HG03565 (cell line): ENCODE results near the gene GEMIN2.
"Not testable (repeated sequence)": the region's sequence is repeated elsewhere in the genome, so short reads cannot be mapped to it uniquely, and the experiment has no call there.

Source experiments
- ATAC-seq: cut with Tn5 transposase; IDR thresholded peaks from one replicate; pipeline ENCODE4 v1.9.1; 2021; ENCODE audit warnings: mild to moderate bottlenecking, moderate library complexity; ENCODE audit not compliant: unreplicated experiment

Gene GEMIN2

DNA sequence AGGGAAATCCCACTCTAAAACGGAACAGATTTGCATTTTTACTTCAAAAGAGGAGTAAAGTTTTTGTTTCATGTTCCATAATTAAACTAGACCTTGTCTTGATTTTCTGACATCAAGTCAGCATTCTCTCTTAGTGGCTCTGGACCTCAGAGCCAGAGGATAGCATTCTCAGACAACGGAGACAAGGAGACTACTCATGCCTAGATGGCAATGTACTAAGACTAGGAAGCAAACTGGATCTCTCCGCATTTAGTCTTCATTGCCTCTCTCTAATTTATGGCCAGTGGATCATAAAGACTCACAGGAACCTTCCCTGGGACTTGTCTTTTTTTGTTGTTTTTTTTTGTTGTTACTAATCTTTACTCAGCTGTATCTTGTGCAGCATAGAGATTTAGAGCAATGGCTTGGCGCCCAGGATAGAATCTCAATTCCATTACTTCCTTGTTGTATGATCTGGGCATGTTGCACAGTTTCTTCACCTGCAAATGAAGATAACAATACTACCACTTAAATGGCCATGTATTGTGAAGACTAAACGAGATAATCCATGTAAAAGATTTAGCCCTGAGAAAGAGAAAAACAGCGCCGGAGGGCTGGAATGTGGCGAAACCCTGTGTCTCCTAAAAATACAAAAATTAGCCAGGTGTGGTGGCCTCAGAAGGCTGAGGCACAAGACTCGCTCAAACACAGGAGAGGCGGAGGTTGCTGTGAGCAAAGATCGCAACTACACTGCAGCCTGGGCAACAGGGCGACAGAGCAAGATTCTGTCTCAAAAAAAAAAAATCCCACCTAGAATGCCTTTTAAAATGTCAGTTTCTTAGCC lies 4.0 kb upstream of the GEMIN2 start:
- ATAC-seq: no peak

DNA sequence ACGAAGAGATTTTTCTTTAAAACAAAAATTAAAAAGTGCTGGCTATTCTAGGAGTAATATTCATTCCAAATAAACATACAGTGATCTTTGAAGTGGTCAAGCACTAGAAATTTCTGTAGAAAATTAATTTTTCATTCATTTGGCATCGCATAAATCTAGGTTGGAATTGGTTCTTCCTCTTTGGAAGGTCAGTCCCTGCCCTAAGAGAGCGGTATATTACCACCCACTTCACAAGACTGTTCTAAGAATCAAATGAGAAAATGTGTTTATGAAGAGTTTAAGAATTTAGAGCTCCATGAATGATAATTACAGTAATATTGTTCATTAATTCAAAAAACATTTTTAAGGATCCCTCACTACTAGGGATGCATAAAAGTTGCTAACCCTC lies 444 bp upstream of the GEMIN2 start:
- ATAC-seq: no peak

DNA sequence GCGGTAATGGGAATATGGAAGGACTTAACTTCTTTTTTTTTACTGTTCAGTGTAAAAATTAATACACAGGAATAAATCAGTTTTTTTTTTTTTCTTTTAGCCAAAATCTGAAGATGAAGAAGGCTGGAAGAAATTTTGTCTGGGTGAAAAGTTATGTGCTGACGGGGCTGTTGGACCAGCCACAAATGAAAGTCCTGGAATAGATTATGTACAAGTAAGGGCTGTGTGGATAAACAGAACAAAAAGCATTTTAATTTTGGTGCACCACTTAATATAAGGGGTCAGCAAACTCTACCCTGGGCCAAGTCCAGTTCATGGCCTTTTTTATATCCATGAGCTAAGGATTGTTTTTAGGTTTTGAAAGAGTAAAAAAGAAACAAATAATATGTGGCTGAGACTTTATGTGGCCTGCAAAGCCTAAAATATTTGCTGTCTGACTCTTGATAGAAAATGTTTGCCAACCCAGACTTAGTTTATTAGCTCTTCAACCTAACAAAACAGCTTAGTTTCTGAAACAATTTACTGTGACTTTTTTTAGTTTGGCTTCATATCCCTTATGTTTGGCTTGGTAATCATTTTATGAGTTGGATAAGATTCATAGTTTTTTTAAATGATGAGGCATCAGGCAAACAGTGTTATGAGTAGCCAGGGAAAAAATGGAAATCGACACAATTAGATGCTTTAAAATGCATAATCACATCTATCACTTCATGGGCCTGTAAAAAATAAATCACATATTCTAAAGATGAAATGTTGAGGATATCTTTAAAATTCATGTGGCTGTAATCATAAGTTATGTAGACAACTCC lies 8.4 kb downstream of the GEMIN2 start:
- ATAC-seq: no peak

DNA sequence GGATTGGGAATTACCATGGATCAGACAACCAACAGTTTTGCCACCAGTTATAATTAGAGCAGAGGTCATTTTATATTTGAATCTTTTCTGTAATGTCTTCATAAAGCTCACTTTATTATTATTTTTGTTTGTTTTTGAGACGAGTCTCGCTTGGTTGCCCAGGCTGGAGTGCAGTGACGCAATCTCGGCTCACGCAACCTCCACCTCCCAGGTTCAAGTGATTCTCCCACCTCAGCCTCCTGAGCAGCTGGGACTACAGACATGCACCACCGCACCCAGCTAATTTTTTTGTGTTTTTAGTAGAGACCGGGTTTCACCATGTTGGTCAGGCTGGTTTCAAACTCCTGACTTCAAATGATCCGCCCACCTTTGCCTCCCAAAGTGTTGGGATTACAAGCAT lies 23.7 kb downstream of the GEMIN2 start:
- ATAC-seq: not testable (repeated sequence)

DNA sequence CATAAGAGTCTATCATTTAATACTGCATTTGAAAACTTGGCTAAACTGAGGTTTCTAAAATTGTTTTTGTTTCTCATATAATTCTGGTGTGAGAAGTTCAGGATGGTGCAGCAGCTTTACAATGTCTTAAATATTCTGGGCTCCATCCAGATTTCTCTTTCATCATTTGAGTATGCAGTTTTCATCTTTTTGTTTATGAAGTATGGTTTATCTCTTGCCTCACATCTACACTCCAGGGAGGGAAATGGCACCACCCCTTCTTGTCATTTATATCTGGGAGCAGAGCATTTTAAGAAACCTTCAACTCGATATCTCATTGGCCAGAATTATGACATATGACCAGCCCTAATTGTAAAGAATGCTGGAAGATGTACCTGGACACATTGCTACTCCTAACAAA lies 24.3 kb downstream of the GEMIN2 start:
- ATAC-seq: no peak

DNA sequence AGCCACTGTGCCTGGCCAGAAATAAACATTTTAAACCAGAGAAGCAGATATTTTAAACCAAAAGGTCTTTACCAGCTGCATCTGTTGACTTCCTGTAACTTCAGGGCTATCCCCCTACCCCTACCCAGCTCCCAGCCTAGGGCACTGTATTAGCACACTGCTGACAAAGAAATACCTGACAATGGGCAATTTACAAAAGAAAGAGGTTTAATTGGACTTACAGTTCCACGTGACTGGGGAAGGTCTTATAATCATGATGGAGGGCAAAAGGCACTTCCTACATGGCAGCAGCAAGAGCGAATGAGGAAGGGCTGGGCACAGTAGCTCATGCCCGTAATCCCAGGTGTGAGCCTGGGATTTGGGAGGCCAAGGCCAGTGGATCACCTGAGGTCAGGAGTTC lies 26.0 kb downstream of the GEMIN2 start:
- no peak for ATAC-seq

DNA sequence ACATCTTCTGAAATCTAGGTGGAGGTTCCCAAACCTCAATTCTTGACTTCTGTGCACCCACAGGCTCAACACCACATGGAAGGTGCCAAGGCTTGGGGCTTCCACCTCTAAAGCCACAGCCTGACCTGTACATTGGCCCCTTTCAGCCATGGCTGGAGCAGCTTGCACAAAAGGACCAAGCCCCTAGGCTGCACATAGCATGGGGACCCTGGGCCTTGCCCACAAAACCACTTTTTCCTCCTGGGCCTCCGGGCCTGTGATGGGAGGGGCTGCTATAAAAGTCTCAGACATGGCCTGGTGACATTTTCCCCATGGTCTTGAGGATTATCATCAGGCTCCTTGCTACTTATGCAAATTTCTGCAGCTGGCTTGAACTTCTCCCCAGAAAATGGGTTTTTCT lies 27.5 kb downstream of the GEMIN2 start:
- ATAC-seq: not testable (repeated sequence)

DNA sequence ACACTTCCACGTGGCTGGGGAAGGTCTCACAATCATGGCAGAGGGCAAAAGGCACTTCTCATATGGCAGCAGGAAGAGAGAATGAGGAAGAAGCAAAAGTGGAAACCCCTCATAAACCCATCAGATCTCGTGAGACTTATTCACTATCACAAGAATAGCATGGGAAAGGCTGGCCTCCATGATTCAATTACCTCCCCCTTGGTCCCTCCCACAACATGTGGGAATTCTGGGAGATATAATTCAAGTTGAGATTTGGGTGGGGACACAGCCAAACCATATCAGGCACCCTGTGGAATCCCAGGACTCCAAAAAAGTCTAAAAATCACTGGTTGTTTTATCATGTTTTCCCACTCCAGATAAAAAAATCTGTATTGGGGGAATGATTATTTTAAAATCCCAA lies 29.1 kb downstream of the GEMIN2 start:
- ATAC-seq: not testable (repeated sequence)

DNA sequence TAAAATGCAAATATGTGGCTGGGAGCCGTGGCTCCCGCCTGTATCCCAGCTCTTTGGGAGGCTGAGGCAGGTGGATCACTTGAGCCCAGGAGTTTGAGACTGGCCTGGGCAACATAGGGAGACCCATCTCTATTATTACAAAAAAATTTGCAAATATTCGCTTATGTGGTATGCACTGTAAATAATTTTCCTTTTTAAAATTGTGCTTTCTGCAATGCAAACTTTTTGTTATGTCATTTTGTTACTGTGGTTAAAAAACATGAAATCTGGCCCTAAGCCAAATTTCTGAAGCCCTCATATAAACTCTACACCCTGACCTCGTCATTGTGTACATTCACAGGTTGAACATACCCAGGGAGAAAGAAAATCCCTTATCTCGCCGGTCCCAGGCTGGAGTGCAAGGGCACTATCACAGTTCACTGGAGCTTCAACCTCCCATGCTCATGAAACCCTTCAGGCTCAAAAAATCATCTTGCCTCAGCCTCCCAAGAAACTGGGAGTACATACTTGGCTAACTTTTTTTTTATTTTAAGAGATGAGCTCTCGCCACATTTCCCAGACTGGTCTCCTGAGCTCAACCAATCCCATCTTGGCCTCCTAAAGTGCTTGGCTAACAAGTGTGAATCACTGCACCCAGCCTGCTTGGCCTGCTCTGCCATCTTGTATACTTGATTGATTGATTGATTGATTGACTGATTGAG lies 31.3 kb downstream of the GEMIN2 start:
- no peak for ATAC-seq

DNA sequence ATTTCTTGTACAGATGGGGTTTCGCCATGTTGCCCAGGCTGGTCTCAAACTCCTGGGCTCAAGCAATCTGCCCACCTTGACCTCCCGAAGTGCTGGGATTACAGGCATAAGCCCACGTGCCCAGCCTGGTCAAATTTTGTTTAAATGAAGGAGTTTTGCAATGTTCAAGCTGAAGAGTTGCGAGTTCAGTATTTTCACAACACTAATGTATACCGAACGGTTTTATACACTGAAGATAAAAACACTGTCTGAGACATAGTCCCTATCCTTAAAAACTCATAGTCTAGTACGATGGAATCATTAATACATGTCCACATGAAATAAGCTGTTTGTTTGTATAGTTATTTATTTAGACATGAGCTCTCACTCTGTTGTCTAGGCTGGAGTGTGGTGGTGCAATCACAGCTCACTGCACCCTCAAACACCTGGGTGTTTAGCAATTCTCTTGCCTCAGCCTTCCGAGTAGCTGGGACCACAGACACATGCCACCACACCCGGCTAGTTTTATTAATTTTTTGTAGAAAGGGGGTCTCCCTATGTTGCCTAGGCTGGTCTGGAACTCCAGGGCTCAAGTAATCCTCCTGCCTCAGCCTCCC lies 40.6 kb downstream of the GEMIN2 start:
- ATAC-seq: no peak

DNA sequence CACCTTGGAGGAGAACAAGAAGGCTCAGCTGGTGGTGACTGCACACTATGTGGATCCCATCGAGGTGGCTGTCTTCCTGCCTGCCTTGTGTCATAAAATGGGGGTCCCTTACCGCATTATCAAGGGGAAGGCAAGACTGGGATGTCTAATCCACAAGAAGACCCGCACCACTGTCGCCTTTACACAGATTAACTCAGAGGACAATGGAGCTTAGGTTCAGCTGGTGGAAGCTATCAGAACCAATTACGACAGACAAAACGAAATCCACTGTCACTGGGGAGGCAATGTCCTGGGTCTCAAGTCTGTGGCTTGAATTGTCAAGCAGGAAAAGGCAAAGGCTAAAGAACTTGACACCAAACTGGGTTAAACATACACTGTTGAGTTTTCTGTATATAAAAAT lies 43.4 kb downstream of the GEMIN2 start:
- ATAC-seq: no peak

DNA sequence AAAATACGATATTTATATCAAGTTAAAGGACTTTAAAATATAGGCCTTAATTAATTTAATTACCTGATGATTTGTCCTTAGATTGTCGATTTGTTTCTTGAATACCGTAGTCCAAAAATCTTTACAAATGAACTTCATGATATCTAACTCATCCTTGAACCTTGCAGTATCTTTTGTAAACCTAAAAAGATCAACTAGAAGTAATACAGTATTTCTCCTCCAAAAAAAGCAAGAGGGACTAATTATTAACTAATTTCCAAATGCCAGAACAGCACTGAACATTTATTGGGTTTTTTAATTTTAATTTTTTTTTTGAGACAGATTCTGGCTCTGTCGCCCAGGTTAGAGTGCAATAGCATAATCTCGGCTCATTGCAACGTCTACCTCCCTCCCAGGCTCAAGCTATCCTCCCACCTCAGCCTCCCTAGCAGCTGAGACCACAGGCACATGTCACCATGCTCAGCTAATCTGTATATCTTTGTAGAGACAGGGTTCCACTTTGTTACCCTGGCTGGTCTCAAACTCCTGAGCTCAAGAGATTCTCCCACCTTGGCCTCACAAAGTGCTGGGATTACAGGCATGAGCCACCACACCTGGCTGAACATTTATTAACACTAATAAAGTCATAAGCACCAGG lies 44.2 kb downstream of the GEMIN2 start:
- no peak for ATAC-seq

DNA sequence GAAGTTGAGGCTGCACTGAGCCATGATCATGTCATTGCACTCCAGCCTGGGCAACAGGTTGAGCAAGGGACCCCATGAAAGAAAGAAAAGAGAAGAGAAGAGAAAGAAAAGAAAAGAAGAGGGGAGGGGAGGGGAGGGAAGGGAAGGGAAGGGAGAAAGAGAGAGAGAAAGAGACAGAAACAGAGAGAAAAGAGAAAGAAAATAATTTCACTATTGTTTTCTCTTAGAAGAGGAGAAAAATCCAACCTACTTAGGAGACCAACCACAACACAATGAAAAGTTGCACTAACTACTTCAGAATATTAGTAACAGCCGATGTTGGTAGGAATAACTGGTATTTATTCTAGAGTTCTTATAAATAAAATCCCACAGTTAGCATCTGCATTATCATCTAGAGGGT lies 46.4 kb downstream of the GEMIN2 start:
- ATAC-seq: no peak

DNA sequence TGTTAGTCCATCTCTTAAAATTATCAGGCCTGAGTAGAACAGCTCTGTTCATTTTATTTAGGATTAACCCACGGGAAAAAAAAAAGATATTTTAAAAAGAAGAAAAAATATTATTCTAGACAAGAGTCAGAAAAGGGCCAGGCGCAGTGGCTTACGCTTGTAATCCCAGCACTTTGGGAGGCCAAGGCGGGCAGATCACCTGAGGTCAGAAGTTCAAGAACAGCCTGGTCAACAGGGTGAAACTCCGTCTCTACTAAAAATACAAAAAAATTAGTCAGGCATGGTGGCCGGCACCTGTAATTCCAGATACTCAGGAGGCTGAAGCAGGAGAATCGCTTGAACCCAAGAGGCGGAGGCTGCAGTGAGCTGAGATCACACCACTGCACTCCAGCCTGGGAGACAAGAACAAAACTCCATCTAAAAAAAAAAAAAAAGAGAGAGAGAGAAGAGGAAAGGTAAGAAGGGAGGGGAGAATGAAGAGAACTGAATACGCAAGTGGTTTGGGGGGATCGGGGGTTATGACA lies 53.7 kb downstream of the GEMIN2 start:
- not testable (repeated sequence) for ATAC-seq

DNA sequence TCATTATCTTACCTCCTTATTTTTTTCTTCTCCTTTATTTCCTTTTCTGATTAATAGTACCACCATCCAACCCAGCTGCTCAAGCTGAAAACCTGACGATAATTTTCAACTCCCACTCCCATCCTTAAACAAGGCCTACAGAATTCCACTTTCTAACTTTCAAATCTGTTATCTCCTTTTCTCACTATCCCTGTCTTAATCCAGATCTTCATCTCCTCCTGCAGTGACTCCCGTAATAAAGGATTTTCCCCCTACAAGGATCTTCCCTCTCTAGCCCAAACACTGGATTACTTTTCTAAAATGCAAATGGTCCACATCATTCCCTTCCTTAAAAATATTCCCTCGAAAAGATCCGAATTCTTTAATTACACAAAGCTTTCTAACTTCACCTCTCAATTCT lies 54.5 kb downstream of the GEMIN2 start:
- ATAC-seq: no peak

DNA sequence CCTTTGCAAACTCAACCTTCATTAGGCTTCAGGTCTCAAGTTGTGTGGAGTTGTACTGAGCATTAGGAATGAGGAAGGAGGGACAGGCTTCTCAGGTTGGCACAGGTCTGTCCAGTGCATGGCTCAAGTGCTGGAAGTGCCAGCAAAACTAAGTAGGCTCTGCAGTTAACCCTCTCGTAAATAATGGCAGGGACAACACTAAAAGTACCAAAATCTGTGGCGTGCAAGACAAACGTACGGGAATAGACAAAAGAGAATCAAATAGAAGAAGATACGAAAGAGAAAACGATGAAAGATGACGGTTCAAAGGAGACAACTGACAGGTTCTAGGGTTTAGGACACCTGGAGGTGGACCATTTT lies 55.4 kb downstream of the GEMIN2 start:
- no peak for ATAC-seq

DNA sequence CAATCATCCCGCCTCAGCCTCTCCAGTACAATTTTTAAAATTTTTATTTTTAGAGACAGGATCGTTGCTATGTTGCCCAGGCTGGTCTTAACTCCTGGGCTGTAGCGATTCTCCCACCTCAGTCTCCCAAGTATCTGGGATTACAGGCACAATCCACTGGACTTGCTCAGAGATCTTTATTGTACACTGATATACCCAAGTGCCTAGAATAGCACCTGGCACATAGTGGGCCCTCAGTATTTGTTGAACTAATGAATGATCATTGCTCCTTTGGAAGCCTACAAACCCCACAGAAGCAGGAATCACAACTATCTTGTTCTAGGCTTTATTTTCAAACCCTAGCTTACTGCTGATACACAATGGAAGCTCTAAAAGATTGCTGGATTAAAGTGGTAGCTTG lies 59.1 kb downstream of the GEMIN2 start:
- no peak for ATAC-seq

DNA sequence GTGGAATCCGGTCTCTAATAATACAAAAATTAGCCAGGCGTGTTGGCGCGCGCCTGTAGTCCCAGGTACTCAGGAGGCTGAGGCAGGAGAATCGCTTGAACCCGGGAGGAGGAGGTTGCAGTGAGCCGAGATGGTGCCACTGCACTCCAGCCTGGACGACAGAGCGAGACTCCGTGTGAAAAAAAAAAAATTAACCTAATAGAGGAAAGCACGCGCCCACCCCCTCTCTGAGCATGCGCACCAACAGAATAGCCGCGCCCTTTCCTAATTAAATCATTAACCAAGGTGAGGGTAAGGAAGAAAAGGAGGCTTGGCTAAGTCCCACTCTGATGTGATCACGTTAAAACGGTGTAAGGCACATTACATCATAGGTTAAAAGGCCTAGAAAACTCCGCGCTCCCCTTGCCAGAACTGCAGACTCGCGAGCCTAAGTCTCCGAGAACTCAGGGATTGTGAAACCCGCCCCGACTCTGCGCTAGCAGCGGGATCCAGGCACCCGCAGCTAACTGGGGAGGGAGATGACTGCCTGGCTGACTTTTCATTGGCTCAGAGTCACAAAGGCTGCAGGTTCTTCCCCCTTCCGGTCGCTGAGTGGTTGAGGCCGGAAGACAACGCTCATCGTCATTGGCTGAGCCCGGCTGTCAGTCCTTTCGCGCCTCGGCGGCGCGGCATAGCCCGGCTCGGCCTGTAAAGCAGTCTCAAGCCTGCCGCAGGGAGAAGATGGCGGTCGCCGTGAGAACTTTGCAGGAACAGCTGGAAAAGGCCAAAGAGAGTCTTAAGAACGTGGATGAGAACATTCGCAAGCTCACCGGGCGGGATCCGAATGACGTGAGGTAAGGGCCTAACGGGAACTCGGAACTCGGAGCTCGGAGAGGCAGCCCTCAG lies 60.7 kb downstream of the GEMIN2 start, which contains the start of gene PNN:
PNN (plus strand) TSS at position 695 of the 885 bp plus-strand sequence; CDS start at position 721, 26 bp downstream.
- peak; percentile 93 for ATAC-seq

DNA sequence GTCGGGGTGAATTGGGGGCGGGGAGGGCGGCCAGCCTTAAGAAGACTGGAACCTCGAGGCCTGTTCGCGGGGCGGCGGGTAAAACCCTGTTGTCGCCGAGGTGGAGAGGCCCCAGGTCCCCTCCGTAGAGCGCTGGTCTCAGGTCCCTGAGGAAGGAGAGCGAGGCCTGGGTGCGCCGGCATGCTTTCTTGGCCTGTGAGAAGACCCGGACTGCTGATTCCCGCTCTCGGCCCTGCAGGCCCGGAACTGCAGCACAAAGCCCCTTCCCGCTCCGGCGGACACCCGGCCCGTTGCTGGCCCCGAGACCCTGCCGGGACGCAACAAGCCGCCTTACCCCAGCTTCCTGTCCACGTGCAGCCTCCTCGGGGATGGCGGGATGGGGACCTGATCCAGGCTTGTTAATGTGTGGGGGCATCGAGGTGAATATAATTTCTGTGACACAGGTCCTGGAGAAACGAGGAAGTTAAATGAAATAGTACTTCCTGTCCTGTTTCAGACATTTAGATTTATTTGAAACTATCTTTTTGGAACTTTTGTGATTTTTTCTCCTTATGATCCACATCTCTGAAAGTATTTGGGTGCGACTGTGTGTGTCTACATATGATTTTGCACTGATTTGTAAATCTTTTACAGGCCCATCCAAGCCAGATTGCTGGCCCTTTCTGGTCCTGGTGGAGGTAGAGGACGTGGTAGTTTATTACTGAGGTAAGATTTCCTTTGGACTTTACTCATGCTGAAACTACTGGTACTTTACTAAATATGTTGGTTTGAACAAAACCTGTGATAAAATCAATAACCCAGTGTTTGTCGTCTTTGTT lies 61.5 kb downstream of the GEMIN2 start:
- no peak for ATAC-seq
